ENCODE measurements around the gene CCNC.

Gene CCNC

DNA sequence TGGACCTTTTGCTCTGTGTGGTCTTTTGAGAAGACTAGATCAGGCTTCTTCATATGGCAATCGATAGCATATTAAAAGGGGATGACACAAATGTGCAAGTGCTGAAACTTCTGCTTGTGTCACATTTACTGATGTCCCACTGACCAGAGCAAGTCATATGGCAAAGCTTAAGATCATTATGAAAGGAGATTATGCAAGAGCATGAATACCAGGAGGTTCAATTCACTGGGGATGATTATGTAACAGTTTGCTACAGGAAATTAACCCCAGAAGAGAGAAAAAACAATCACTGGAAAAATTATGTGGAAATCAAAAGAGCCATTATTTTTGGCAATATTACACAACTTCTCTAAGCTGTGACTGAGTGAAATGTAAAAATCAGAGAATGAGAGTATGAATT, 24.4 kb upstream of the CCNC start:
- DNase-seq (ENCODE audit: low spot score), result no peak
- TF ChIP-seq CTCF (IDR thresholded peaks at IDR 0.05; ENCODE audit: extremely low read depth, missing control alignments), result no peak

- DNase-seq (ENCODE audit: low spot score), result no peak
- no peak for TF ChIP-seq CTCF (IDR thresholded peaks at IDR 0.05; ENCODE audit: extremely low read depth, missing control alignments)
Measured at GRCh38 chr6:99591673-99592364, 23.4 kb upstream of the CCNC start.

DNA sequence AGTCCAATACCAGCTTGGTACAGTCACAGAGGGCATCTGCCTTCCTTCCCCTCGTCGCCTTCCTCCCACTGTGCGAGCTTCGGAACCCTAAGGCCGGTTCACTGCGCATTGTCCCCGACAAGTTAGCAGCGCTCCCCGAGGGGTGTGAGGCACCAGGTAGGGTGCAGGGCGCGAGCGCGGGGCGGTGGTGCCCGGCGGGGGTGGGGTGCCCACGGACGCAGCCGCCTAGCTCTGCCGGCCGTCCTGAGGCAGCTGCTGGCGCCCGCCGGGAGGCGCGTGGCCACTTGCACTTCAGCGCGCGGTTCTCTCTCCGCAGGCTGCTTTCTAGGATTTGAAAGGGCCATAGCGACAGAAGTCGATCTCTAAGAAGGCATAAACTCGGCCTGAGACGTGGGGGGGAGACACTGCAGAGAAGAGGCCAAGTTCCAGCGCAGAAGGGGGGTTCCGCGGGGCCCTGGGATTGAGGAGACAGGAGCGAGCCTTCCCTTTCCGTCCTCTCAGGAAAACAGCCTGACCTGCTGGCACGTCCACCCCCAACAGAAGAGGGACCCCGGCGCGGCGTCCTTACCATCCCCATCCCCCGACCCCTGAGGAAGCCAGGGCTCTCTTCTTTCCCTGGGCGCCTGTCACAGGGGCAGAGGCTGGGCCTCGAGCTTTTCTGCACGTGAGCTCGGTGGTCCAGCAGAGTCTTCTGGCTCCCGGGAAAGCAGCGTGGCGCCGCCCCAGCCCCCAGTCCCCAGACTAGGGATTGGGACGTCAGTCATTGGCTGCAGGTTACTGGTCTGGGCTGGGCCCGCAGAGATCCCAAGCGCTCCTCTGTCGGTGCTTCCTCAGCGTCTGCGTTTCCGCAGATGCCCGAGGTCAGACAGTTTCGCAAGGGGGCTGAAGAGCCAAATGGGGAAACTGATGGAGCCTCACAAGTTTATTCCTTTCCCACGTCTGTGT, 22.5 kb upstream of the CCNC start:
- no peak for DNase-seq (ENCODE audit: low spot score)
- no peak for TF ChIP-seq CTCF (IDR thresholded peaks at IDR 0.05; ENCODE audit: extremely low read depth, missing control alignments)

DNA sequence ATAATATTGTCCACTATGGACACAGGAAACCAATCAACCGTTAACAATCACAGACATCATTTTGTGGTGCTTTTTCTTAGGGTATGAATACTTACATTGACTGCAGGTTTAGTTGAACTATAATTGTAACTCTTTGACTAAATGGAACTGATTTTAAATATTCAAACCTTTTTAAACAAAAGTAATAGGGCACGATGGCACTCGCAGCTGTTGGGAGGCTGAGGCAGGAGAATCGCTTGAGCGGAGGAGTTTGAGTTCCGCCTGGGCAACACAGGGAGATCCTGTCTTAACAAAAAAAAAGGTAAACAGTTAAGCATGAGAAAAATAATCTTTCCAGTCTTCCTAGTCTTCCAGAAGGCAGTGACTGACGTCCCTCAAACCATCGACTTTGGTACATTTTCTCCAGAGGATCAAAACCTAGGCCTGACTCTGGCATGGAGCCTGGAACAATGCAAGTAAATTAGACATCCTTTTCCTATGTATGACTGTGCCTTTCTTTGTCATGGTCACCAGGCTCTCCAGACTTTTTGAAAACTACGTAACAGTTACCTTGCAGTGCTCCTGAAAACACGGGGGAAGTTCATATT, 21.5 kb upstream of the CCNC start:
- no peak for TF ChIP-seq CTCF (IDR thresholded peaks at IDR 0.05; ENCODE audit: extremely low read depth, missing control alignments)
- no peak for DNase-seq (ENCODE audit: low spot score)

GRCh38 chr6:99589290-99589672, 20.8 kb upstream of the CCNC start:
- DNase-seq (ENCODE audit: low spot score), result no peak
- TF ChIP-seq CTCF (IDR thresholded peaks at IDR 0.05; ENCODE audit: extremely low read depth, missing control alignments), result no peak

DNA sequence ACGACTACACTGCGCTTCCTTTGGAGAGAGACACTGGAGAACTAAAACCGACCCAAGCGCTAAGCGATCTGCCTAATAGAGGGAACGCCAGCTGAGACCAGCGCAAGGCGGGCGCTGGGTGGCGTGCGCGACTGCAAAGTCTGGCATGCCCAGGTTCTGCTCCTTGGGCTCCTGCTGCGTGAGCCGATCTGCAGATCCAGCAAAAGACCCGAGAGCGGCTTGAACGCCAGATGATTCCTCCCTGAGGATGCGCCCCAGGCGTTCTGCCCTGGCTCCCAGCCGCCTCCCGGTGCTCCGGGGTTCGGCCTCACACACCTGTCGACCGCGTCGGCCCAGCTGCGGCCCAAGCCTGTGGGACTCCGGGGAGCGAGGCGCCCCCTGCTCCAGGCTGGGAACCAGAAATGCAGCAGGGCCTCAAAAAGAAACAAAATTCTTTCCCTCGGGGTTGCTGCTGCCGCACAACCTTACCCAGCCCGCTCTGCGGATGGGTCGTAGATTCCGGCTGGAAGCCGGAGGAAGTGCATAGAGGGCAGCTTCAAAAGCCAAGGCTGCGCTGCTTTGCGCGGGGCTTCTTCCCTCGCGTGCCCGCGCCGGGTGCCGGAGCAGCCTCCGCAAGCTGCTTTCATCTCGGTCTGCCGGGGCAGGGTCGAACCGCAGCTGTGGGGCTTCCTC, 20.3 kb upstream of the CCNC start:
- peak; percentile 78 for DNase-seq (ENCODE audit: low spot score)
- peak; percentile 75 for TF ChIP-seq CTCF (IDR thresholded peaks at IDR 0.05; ENCODE audit: extremely low read depth, missing control alignments)

All from GM20000 (cell line).